Fibroblast of lung (primary cell): ENCODE data around the gene NINJ2. TPM values are rescaled to one million over a fixed set of nuclear protein-coding genes. Genes with fewer than 3 reads are reported as not detected.

Experiments used
- DNase-seq, 2 donors: peaks; one replicate each; pipeline versions ENCODE4 v3.0.0 to v3.0.0-alpha.2; 2010; ENCODE audit warnings: low read depth in 2 of 2
- H2AFZ ChIP-seq: 2 replicates; pipeline ENCODE4 v1.5.1; 2012; ENCODE audit warnings: low read length, control low read depth, inconsistent platforms
- H3K27ac ChIP-seq: 2 replicates; pipeline ENCODE4 v1.5.1; 2011; ENCODE audit warnings: low read length, control low read depth; ENCODE audit not compliant: insufficient read depth
- H3K27me3 ChIP-seq: 2 replicates; pipeline ENCODE4 v1.5.1; 2011; ENCODE audit warnings: mild to moderate bottlenecking, low read length; ENCODE audit not compliant: control insufficient read depth, insufficient read depth
- H3K36me3 ChIP-seq: 2 replicates; pipeline ENCODE4 v1.5.1; 2011; ENCODE audit warnings: low read length; ENCODE audit not compliant: control insufficient read depth, insufficient read depth
- H3K4me1 ChIP-seq: 2 replicates; pipeline ENCODE4 v1.5.1; 2011; ENCODE audit warnings: low read length; ENCODE audit not compliant: control insufficient read depth, insufficient read depth; ENCODE audit errors: extremely low read depth
- H3K4me2 ChIP-seq: 2 replicates; pipeline ENCODE4 v1.5.1; 2011; ENCODE audit warnings: low read length, control low read depth; ENCODE audit not compliant: insufficient read depth; ENCODE audit errors: extremely low read depth
- H3K4me3 ChIP-seq, 4 experiments: fragments of 200-600 bp in 1 of 4; sonication (generic) in 1 of 4; replicated peaks in 1 of 4; 2 replicates each; pipeline ENCODE4 v1.5.1; 2011 to 2016; ENCODE audit warnings: low read length in 4 of 4, low read depth in 3 of 4, mild to moderate bottlenecking in 3 of 4, control low read depth in 2 of 4, inconsistent platforms in 1 of 4, mixed read lengths in 1 of 4; ENCODE audit not compliant: insufficient read depth in 1 of 4; ENCODE audit errors: control extremely low read depth in 1 of 4
- H3K79me2 ChIP-seq: 2 replicates; pipeline ENCODE4 v1.5.1; 2012; ENCODE audit warnings: mild to moderate bottlenecking, low read length, inconsistent platforms; ENCODE audit not compliant: control insufficient read depth, insufficient read depth
- H3K9ac ChIP-seq: 2 replicates; pipeline ENCODE4 v1.5.1; 2011; ENCODE audit warnings: mild to moderate bottlenecking, low read length, control low read depth; ENCODE audit not compliant: insufficient read depth
- H3K9me3 ChIP-seq: 2 replicates; pipeline ENCODE4 v1.5.1; 2012; ENCODE audit warnings: low read depth, low read length; ENCODE audit not compliant: control insufficient read depth, insufficient read depth
- H4K20me1 ChIP-seq: 2 replicates; pipeline ENCODE4 v1.5.1; 2011; ENCODE audit warnings: low read length; ENCODE audit not compliant: control insufficient read depth, insufficient read depth; ENCODE audit errors: extremely low read depth
- EZH2 ChIP-seq: IDR thresholded peaks from 2 replicates; pipeline ENCODE4 v1.5.1; 2012; ENCODE audit warnings: low read length, control low read depth, mild to moderate bottlenecking; ENCODE audit errors: missing control alignments
- polyA plus RNA-seq, 2 donors: library from polyadenylated mRNA; depleted of rRNA in 1 of 2; stranded (reverse) in 1 of 2; unstranded in 1 of 2; fragments of >200 nt; gene quantifications; 2 replicates each; pipeline ENCODE4 v1.2.1, GENCODE V29; 2011 to 2012; ENCODE audit warnings: missing spikeins in 1 of 2
- total RNA-seq: library from RNA; depleted of rRNA; stranded (reverse); fragments of >200 nt; gene quantifications from 2 replicates; pipeline ENCODE4 v1.2.1, GENCODE V29; 2014
- TF ChIP-seq, protein P1 (sequence below), 2 donors: IDR thresholded peaks in 1 of 2; conservative IDR thresholded peaks in 1 of 2; 1 replicate in 1 of 2; 2 replicates in 1 of 2; pipeline ENCODE4 v1.5.1; 2011 to 2012; ENCODE audit warnings: low read length in 2 of 2, control low read depth in 1 of 2, inconsistent platforms in 1 of 2, low read depth in 1 of 2, mild to moderate bottlenecking in 1 of 2

The NINJ2 gene
- total and polyA plus RNA-seq, 2 donors (not counting 1 experiment from before 2014, with no cell fraction given) = 0.35 to 0.66 TPM

DNA sequence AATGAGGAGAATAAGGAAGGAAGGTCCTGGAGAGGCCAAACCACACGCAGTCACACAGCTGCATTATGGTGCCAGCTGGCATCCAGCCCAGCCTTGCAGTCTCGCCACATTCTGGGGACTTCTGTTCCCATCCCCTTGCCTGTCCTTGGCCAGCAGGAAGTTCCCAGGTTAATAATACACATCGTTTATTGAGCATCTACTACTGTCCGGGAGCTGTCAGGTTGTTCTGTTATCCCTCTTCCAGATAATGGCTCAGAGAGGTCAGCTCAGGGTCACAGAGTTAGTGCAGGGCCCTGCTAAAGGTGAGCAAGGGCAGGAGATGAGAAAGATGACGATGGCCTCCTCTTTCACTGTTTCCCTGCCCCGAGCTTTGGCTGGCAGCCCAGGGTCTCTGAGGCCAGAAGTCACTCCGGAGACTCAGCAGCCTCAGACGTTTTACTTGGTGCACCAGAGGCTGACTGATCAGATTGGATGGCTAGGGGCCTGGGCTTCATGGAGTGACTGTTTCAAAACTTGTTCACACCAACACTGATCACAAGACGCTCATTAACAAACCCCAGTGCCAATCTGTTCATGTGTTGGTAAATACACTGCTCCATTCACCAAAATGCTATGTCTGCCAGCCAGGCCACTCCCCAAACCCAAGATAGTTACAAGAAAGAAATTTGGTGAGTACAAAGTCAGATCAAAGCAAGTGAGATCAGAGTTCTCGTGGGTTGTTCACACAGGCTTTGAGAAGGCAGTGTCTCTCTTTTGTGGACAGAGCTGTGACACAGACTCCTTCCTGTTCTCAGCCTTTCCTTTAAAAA lies 124.3 kb downstream of the NINJ2 start:
- H3K27ac ChIP-seq = no peak overlapping the region
- no peak overlapping the region for H3K4me2 ChIP-seq
- no peak overlapping the region for H2AFZ ChIP-seq
- H3K4me1 ChIP-seq = no peaks in the 10 kb centered on the region
- no peak overlapping the region for H3K9ac ChIP-seq
- H3K9me3 ChIP-seq = no peaks in the 10 kb centered on the region
- no peaks in the 10 kb centered on the region for H3K36me3 ChIP-seq
- DNase-seq = peak; percentile 44 to 71
- no peak for TF ChIP-seq EZH2
- TF ChIP-seq, protein P1, sequence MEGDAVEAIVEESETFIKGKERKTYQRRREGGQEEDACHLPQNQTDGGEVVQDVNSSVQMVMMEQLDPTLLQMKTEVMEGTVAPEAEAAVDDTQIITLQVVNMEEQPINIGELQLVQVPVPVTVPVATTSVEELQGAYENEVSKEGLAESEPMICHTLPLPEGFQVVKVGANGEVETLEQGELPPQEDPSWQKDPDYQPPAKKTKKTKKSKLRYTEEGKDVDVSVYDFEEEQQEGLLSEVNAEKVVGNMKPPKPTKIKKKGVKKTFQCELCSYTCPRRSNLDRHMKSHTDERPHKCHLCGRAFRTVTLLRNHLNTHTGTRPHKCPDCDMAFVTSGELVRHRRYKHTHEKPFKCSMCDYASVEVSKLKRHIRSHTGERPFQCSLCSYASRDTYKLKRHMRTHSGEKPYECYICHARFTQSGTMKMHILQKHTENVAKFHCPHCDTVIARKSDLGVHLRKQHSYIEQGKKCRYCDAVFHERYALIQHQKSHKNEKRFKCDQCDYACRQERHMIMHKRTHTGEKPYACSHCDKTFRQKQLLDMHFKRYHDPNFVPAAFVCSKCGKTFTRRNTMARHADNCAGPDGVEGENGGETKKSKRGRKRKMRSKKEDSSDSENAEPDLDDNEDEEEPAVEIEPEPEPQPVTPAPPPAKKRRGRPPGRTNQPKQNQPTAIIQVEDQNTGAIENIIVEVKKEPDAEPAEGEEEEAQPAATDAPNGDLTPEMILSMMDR (conservative IDR thresholded peaks at IDR 0.05 in 1 of 2, IDR thresholded peaks at IDR 0.05 in 1 of 2; ENCODE audit: low read depth in 1 of 2, low read length in 2 of 2) = no peak
- H3K27me3 ChIP-seq = peaks cover 2% of the 10 kb centered on the region
- no peak overlapping the region for H3K4me3 ChIP-seq
- H4K20me1 ChIP-seq = no peaks in the 10 kb centered on the region
- H3K79me2 ChIP-seq = no peaks in the 10 kb centered on the region

GRCh38 chr12:537772-538171 lies 125.5 kb downstream of the NINJ2 start:
- Histone ChIP-seq H3K27ac (no peak overlapping the region), H3K36me3 (no peaks in the 10 kb centered on the region), H3K4me3 (no peak overlapping the region), H4K20me1 (no peaks in the 10 kb centered on the region), H2AFZ (no peak overlapping the region), H3K79me2 (no peaks in the 10 kb centered on the region), H3K9me3 (no peaks in the 10 kb centered on the region), H3K4me2 (no peak overlapping the region), H3K9ac (no peak overlapping the region), H3K4me1 (no peaks in the 10 kb centered on the region), H3K27me3 (peaks cover 2% of the 10 kb centered on the region)
- TF ChIP-seq, protein P1 (conservative IDR thresholded peaks at IDR 0.05 in 1 of 2, IDR thresholded peaks at IDR 0.05 in 1 of 2; ENCODE audit: low read depth in 1 of 2, low read length in 2 of 2) = no peak
- no peak for TF ChIP-seq EZH2
- no peak for DNase-seq

DNA sequence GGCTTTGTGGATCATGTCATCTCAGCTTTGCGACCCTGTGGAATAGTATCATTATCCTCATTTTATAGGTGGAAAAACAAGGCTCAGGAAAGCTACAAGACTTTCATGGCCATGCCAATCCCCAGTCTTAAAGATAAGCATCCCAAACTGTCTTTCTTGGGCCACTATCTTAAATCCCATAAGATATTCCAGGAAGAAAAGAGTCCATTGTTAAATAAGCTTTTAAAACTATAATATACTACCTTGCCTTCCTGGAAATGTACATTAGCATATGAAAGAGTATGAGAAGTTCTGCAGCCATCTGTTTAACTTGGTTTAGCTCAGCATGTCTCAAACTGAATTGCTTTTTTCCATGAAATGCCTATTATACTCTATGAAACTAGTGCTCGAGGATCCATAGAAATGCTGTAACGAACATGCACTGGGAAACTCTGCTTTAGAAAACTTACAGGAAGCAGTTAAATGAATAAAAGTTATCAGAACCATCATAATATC lies 126.4 kb downstream of the NINJ2 start:
- Histone ChIP-seq H3K4me2 (no peak overlapping the region), H3K27me3 (peaks cover 2% of the 10 kb centered on the region), H3K9ac (no peak overlapping the region), H3K36me3 (no peaks in the 10 kb centered on the region), H3K9me3 (no peaks in the 10 kb centered on the region), H3K27ac (no peak overlapping the region), H2AFZ (no peak overlapping the region), H4K20me1 (no peaks in the 10 kb centered on the region), H3K4me3 (no peak overlapping the region), H3K79me2 (no peaks in the 10 kb centered on the region), H3K4me1 (no peaks in the 10 kb centered on the region)
- no peak for DNase-seq
- TF ChIP-seq EZH2 = no peak
- TF ChIP-seq, protein P1 (conservative IDR thresholded peaks at IDR 0.05 in 1 of 2, IDR thresholded peaks at IDR 0.05 in 1 of 2; ENCODE audit: low read depth in 1 of 2, low read length in 2 of 2) = no peak
